C4-2B (cell line): ENCODE data around the gene RBMX2.

Experiments used
- H3K27ac ChIP-seq: fragments of 450-650 bp; 2 replicates; pipeline ENCODE4 v1.5.1; 2017
- ZFX ChIP-seq: fragments of 450-650 bp; IDR thresholded peaks from 2 replicates; pipeline ENCODE4 v1.6.1; 2017
- TF ChIP-seq, protein P1 (sequence below): fragments of 450-650 bp; conservative IDR thresholded peaks from 2 replicates; pipeline ENCODE4 v1.5.1; 2017; ENCODE audit warnings: mild to moderate bottlenecking

Gene RBMX2

GRCh38 chrX:130446974-130447373, 45.2 kb downstream of the RBMX2 start:
- no peak overlapping the region for H3K27ac ChIP-seq
- TF ChIP-seq ZFX = no peak
- TF ChIP-seq, protein P1, sequence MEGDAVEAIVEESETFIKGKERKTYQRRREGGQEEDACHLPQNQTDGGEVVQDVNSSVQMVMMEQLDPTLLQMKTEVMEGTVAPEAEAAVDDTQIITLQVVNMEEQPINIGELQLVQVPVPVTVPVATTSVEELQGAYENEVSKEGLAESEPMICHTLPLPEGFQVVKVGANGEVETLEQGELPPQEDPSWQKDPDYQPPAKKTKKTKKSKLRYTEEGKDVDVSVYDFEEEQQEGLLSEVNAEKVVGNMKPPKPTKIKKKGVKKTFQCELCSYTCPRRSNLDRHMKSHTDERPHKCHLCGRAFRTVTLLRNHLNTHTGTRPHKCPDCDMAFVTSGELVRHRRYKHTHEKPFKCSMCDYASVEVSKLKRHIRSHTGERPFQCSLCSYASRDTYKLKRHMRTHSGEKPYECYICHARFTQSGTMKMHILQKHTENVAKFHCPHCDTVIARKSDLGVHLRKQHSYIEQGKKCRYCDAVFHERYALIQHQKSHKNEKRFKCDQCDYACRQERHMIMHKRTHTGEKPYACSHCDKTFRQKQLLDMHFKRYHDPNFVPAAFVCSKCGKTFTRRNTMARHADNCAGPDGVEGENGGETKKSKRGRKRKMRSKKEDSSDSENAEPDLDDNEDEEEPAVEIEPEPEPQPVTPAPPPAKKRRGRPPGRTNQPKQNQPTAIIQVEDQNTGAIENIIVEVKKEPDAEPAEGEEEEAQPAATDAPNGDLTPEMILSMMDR = no peak
